Gastroesophageal sphincter (tissue), 4 donors: ENCODE results near the gene PCNX3. TPM values are rescaled to one million over a fixed set of nuclear protein-coding genes. Genes with fewer than 3 reads are reported as not detected.

Source experiments
- ATAC-seq: fragments of 150-250 bp; one replicate; pipeline ENCODE4 v1.9.1; 2016; ENCODE audit warnings: mild to moderate bottlenecking, moderate library complexity
- H3K27ac ChIP-seq, 4 donors: fragments of 200-600 bp; sonication (generic) in 3 of 4; 1 replicate in 3 of 4; 2 replicates in 1 of 4; pipeline ENCODE4 v1.5.1; 2016 to 2019
- H3K27me3 ChIP-seq: fragments of 200-600 bp; sonication (generic); one replicate; pipeline ENCODE4 v1.5.1; 2019
- H3K36me3 ChIP-seq, 2 donors: fragments of 200-600 bp; sonication (generic); one replicate each; pipeline ENCODE4 v1.5.1; 2019; ENCODE audit warnings: control low read depth in 1 of 2
- H3K4me1 ChIP-seq, 3 donors: fragments of 200-600 bp; sonication (generic); 1 replicate in 2 of 3; 2 replicates in 1 of 3; pipeline ENCODE4 v1.5.1; 2016 to 2019; ENCODE audit warnings: control low read depth in 2 of 3
- H3K4me3 ChIP-seq, 2 donors: fragments of 200-600 bp; sonication (generic); one replicate each; pipeline ENCODE4 v1.5.1; 2019; ENCODE audit warnings: mild to moderate bottlenecking in 1 of 2, moderate library complexity in 1 of 2
- H3K9me3 ChIP-seq, 3 donors: fragments of 200-600 bp; sonication (generic); one replicate each; pipeline ENCODE4 v1.5.1; 2017 to 2019; ENCODE audit warnings: control low read depth in 2 of 3
- EP300 ChIP-seq: sonication (generic); formaldehyde crosslinking; IDR thresholded peaks from one replicate; pipeline ENCODE4 v1.6.1; 2017; ENCODE audit warnings: antibody characterized with exemption, mild to moderate bottlenecking
- POLR2A ChIP-seq, 2 donors: fragments of 450-650 bp; IDR thresholded peaks; one replicate each; pipeline ENCODE4 v1.6.1; 2017; ENCODE audit warnings: antibody characterized with exemption in 2 of 2, mild to moderate bottlenecking in 2 of 2, moderate library complexity in 1 of 2
- POLR2AphosphoS5 ChIP-seq: sonication (generic); formaldehyde crosslinking; IDR thresholded peaks from one replicate; pipeline ENCODE4 v1.6.1; 2017; ENCODE audit warnings: antibody characterized with exemption
- WGBS, 2 donors: methylation state at CpG; one replicate each; pipeline ENCODE4 v1.1.5; 2018; ENCODE audit warnings: low coverage in 1 of 2; 5-methylcytosine and 5-hydroxymethylcytosine counted together
- total RNA-seq, 4 donors: library from RNA; depleted of rRNA; stranded (reverse); fragments of >200 nt; gene quantifications; one replicate each; pipeline ENCODE4 v1.1.0, GENCODE V29; 2016
- TF ChIP-seq, protein P1 (sequence below), 4 experiments: fragments of 200-600 bp in 2 of 4; fragments of 450-650 bp in 2 of 4; sonication (generic) in 1 of 4; IDR thresholded peaks; one replicate each; pipeline ENCODE4 v1.5.1; 2017 to 2019; ENCODE audit warnings: antibody characterized with exemption in 4 of 4, mild to moderate bottlenecking in 2 of 4, moderate library complexity in 2 of 4

Gene PCNX3
- total RNA-seq, 4 donors from 2014 or later = 15.9 to 40.1 (median 19.3) TPM

GRCh38 chr11:65617136-65617850 is 1.7 kb downstream of the PCNX3 start:
- WGBS, 2 donors = 74 to 75% methylated on average over 6 to 8 of the region's 17 CpGs
- Histone ChIP-seq H3K27me3 (no peaks in the 10 kb centered on the region), H3K4me3 (peak overlapping the region in 1 of 2 donors; percentile 99), H3K36me3 (peaks cover 0 to 63% of the 10 kb centered on the region in 2 donors), H3K27ac (peak overlapping the region in 2 of 4 donors; percentile 83 to 95), H3K9me3 (no peaks in the 10 kb centered on the region), H3K4me1 (peaks cover 0 to 41% (median 22%) of the 10 kb centered on the region in 3 donors)
- ATAC-seq = no peak
- TF ChIP-seq EP300 = no peak

- ATAC-seq = no peak
- WGBS, 2 donors = no CpG with 5 or more reads among the region's 33 CpGs
- Histone ChIP-seq H3K27ac (no peak overlapping the region), H3K27me3 (no peaks in the 10 kb centered on the region), H3K36me3 (peaks cover 0 to 64% of the 10 kb centered on the region in 2 donors), H3K4me1 (peaks cover 0 to 32% (median 13%) of the 10 kb centered on the region in 3 donors), H3K9me3 (no peaks in the 10 kb centered on the region), H3K4me3 (no peak overlapping the region)
- TF ChIP-seq POLR2A (IDR thresholded peaks at IDR 0.05) (no peak), EP300 (no peak), POLR2AphosphoS5 (no peak)
- TF ChIP-seq, protein P1, sequence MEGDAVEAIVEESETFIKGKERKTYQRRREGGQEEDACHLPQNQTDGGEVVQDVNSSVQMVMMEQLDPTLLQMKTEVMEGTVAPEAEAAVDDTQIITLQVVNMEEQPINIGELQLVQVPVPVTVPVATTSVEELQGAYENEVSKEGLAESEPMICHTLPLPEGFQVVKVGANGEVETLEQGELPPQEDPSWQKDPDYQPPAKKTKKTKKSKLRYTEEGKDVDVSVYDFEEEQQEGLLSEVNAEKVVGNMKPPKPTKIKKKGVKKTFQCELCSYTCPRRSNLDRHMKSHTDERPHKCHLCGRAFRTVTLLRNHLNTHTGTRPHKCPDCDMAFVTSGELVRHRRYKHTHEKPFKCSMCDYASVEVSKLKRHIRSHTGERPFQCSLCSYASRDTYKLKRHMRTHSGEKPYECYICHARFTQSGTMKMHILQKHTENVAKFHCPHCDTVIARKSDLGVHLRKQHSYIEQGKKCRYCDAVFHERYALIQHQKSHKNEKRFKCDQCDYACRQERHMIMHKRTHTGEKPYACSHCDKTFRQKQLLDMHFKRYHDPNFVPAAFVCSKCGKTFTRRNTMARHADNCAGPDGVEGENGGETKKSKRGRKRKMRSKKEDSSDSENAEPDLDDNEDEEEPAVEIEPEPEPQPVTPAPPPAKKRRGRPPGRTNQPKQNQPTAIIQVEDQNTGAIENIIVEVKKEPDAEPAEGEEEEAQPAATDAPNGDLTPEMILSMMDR (IDR thresholded peaks at IDR 0.05) = no peak
Observed at GRCh38 chr11:65617990-65618751, 2.6 kb downstream of the PCNX3 start.

DNA sequence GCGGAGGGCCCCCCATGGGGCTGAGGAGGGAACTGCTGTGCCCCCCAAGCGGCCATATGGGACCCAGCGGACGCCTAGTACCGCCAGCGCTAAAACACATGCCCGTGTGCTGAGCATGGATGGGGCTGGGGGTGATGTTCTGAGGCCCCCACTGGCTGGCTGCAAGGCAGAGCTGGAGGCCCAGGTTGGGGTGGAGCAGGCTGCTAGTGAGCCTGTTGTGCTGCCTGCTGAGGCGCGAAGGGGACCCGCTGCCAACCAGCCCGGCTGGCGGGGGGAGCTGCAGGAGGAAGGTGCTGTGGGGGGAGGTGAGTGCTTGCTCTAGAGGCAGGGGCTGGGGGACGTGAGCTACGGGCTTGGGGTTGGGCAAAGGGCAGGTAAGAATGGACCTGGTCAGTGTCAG is 3.2 kb downstream of the PCNX3 start:
- Histone ChIP-seq H3K36me3 (peaks cover 0 to 69% of the 10 kb centered on the region in 2 donors), H3K9me3 (no peaks in the 10 kb centered on the region), H3K4me3 (no peak overlapping the region), H3K27ac (no peak overlapping the region), H3K27me3 (no peaks in the 10 kb centered on the region), H3K4me1 (peaks cover 0 to 27% (median 11%) of the 10 kb centered on the region in 3 donors)
- no peak for ATAC-seq
- no CpG with 5 or more reads among the region's 14 CpGs for WGBS, 2 donors
- TF ChIP-seq EP300 = no peak
- TF ChIP-seq, protein P1 (IDR thresholded peaks at IDR 0.05) = no peak
- TF ChIP-seq POLR2A (IDR thresholded peaks at IDR 0.05) = no peak
- TF ChIP-seq POLR2AphosphoS5 = no peak

DNA sequence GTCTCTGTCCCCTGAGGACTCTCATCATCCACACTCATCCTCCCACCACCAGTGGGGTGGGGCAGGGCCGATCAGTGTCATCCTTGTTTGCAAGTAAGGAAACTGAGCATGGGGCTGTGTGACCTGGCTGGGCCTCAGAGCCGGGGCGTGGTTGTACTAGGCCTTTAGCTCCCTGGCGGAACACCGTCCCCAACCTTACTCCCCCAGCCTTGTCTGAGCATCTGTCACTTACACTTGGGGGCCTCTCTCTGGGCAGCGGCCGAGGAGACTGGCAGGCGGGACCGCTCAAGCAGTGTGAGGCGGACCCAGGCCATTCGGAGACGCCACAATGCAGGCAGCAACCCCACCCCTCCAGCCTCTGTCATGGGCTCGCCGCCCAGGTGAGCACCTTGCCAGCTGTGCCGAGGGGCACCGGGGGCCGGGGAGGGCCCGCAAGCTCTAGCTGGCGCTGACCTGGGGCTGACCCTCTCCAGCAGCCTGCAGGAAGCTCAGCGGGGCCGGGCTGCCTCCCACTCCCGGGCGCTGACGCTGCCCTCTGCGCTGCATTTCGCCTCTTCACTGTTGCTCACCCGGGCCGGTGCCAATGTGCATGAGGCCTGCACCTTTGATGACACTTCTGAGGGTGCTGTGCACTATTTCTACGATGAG is 3.8 kb downstream of the PCNX3 start:
- H3K4me1 ChIP-seq = peaks cover 0 to 27% (median 11%) of the 10 kb centered on the region in 3 donors
- H3K27ac ChIP-seq = no peak overlapping the region
- no peaks in the 10 kb centered on the region for H3K9me3 ChIP-seq
- WGBS, 2 donors = 88 to 100% methylated on average over 1 to 6 of the region's 29 CpGs
- no peak overlapping the region for H3K4me3 ChIP-seq
- ATAC-seq = no peak
- TF ChIP-seq EP300 (no peak), POLR2AphosphoS5 (no peak), POLR2A (IDR thresholded peaks at IDR 0.05) (no peak)
- TF ChIP-seq, protein P1 (IDR thresholded peaks at IDR 0.05) = no peak
- peaks cover 0 to 76% of the 10 kb centered on the region in 2 donors for H3K36me3 ChIP-seq
- H3K27me3 ChIP-seq = no peaks in the 10 kb centered on the region

- TF ChIP-seq POLR2AphosphoS5 (no peak), POLR2A (IDR thresholded peaks at IDR 0.05) (no peak)
- no CpG with 5 or more reads among the region's 19 CpGs for WGBS, 2 donors
- Histone ChIP-seq H3K9me3 (no peaks in the 10 kb centered on the region), H3K27me3 (no peaks in the 10 kb centered on the region), H3K36me3 (peaks cover 0 to 88% of the 10 kb centered on the region in 2 donors), H3K27ac (no peak overlapping the region), H3K4me3 (no peak overlapping the region), H3K4me1 (peaks cover 0 to 29% (median 11%) of the 10 kb centered on the region in 3 donors)
- no peak for ATAC-seq
Observed at GRCh38 chr11:65620666-65621065, 5.1 kb downstream of the PCNX3 start.
